ENCODE results near the gene COPG1. TPM values are rescaled to one million over a fixed set of nuclear protein-coding genes. Genes with fewer than 3 reads are reported as not detected.

Gene COPG1
- total RNA-seq, 1 donor from 2014 or later, result 224 TPM

DNA sequence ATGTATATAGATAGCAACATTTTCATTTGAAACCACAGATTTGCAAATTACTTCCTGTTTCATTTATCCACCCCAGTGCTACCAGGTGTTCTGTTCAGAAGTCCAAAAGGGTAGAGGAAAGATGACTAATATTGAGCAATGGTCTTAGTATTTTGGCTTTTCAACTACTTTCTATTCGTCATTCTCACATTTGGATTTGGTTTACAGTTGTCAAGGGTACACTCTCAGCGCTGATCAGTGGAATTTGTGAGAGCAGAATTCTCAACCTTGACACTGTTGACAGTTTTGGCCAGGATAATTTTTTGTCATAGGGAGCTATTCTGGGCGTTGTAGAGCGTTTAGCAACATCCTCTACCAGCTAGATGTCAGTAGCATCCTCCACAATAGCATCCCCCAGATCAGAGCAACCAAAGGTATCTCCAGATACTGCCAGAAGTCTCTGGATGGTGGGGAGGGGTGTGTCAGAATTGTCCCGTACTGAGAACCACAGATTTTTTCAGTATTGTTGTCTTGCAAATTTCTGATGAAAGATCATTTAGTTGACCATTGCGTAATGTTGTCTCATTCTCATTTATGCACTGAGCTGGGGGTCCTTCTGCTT is 33.4 kb downstream of the COPG1 start:
- H3K27ac ChIP-seq, result no peak overlapping the region
- TF ChIP-seq, protein P1, sequence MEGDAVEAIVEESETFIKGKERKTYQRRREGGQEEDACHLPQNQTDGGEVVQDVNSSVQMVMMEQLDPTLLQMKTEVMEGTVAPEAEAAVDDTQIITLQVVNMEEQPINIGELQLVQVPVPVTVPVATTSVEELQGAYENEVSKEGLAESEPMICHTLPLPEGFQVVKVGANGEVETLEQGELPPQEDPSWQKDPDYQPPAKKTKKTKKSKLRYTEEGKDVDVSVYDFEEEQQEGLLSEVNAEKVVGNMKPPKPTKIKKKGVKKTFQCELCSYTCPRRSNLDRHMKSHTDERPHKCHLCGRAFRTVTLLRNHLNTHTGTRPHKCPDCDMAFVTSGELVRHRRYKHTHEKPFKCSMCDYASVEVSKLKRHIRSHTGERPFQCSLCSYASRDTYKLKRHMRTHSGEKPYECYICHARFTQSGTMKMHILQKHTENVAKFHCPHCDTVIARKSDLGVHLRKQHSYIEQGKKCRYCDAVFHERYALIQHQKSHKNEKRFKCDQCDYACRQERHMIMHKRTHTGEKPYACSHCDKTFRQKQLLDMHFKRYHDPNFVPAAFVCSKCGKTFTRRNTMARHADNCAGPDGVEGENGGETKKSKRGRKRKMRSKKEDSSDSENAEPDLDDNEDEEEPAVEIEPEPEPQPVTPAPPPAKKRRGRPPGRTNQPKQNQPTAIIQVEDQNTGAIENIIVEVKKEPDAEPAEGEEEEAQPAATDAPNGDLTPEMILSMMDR (IDR thresholded peaks at IDR 0.05), result no peak
- intact Hi-C loops (cut with DNase I), result no loop called here
- no peak overlapping the region for H3K4me3 ChIP-seq
- no peaks in the 10 kb centered on the region for H3K9me3 ChIP-seq
- peaks cover 0 to 13% of the 10 kb centered on the region in 2 donors for H3K4me1 ChIP-seq
- no peak for DNase-seq (ENCODE audit: low spot score in 2 of 2)
- H3K27me3 ChIP-seq, result no peaks in the 10 kb centered on the region
- peaks cover 0 to 6% of the 10 kb centered on the region in 2 donors for H3K36me3 ChIP-seq

- intact Hi-C loops (cut with DNase I), result no loop called here
- no peak overlapping the region for H3K27ac ChIP-seq
- DNase-seq (ENCODE audit: low spot score in 2 of 2), result no peak
These were observed 36.7 kb downstream of the COPG1 start for GRCh38 chr3:129286081-129286480.

GRCh38 chr3:129288446-129288845 is 39.0 kb downstream of the COPG1 start:
- Histone ChIP-seq H3K27ac (no peak overlapping the region), H3K9me3 (no peaks in the 10 kb centered on the region), H3K4me3 (no peak overlapping the region), H3K4me1 (no peaks in the 10 kb centered on the region), H3K36me3 (peaks cover 25 to 42% of the 10 kb centered on the region in 2 donors), H3K27me3 (no peaks in the 10 kb centered on the region)
- intact Hi-C loops (cut with DNase I), result no loop called here
- DNase-seq (ENCODE audit: low spot score in 2 of 2), result no peak
- TF ChIP-seq, protein P1 (IDR thresholded peaks at IDR 0.05), result no peak

More at GRCh38 chr3:129286081-129286480, 36.7 kb downstream of the COPG1 start:
- Histone ChIP-seq H3K36me3 (peaks cover 19 to 25% of the 10 kb centered on the region in 2 donors), H3K4me1 (peaks cover 0 to under 1% of the 10 kb centered on the region in 2 donors), H3K9me3 (no peaks in the 10 kb centered on the region), H3K27me3 (no peaks in the 10 kb centered on the region), H3K4me3 (no peak overlapping the region)
- TF ChIP-seq, protein P1 (IDR thresholded peaks at IDR 0.05), result no peak

DNA sequence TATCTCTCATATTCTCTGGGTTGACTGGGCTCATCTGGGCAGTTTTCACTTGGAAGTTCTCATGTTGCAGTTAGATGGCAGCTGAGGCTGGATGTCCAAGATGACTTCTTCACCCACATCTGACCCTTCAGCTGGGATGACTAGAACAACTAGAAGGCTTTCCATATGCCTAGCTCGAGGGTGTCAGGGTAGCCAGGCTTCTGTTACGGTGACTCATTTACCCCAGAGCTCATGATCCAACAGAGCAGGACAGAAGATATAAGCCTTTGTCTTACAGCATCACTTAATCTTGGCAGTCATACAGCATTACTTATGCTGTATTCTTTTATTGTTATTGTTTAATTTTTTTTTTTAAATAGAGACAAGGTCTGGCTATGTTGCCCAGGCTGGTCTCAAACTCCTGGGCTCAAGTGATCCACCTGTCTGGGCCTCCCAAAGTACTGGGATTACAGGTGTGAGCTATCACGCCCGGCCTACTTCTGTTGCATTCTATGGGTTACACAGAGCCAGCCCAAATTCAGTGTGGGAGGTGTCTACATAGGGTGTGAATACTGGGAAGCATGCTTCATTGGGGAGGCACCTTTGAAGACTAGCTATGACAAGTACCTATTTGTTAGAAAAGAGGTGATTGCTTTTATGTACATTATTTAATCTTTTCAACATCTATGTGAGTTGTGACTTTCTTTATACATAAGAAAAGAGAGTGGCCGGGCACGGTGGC is 40.0 kb downstream of the COPG1 start:
- Histone ChIP-seq H3K9me3 (no peaks in the 10 kb centered on the region), H3K4me3 (no peak overlapping the region), H3K27me3 (no peaks in the 10 kb centered on the region), H3K27ac (no peak overlapping the region), H3K4me1 (no peaks in the 10 kb centered on the region), H3K36me3 (peaks cover 29 to 47% of the 10 kb centered on the region in 2 donors)
- intact Hi-C loops (cut with DNase I), result no loop called here
- DNase-seq (ENCODE audit: low spot score in 2 of 2), result no peak
- TF ChIP-seq, protein P1 (IDR thresholded peaks at IDR 0.05), result no peak

DNA sequence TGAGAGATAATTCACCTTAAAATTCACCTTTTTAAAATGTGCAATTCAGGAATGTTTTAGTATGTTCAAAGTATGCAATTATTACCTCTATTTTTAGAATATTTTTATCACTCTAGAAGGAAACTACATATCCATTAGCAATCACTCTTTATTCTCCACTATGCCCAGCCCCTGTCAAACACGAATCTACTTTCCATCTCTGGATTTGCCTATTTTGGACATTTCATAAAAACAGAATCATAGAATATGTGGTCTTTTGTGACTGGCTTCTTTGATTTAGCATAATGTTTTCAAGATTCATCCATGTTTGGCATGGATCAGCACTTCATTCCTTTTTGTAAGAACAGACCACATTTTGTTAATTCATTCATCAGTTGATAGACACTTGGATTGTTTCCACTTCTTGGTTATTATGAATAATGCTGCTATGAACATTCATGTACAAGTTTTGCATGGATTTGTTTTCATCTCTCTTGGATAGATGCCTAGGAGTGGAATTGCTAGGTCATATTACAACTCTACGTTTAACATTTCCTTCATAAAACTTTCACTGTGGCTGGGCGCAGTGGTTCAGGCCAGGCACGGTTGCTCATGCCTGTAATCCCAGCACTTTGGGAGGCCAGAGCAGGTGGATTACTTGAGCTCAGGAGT is 42.0 kb downstream of the COPG1 start:
- Histone ChIP-seq H3K4me3 (no peak overlapping the region), H3K9me3 (no peaks in the 10 kb centered on the region), H3K27ac (no peak overlapping the region), H3K27me3 (no peaks in the 10 kb centered on the region), H3K36me3 (peaks cover 29 to 50% of the 10 kb centered on the region in 2 donors), H3K4me1 (no peaks in the 10 kb centered on the region)
- DNase-seq (ENCODE audit: low spot score in 2 of 2), result no peak
- intact Hi-C loops (cut with DNase I), result no loop called here
- TF ChIP-seq, protein P1 (IDR thresholded peaks at IDR 0.05), result no peak

Measured in ascending aorta (tissue), 2 donors.